Gastrocnemius medialis (tissue), 4 donors: ENCODE measurements around the gene OCEL1. TPM values are rescaled to one million over a fixed set of nuclear protein-coding genes. Genes with fewer than 3 reads are reported as not detected.

Experiments
- ATAC-seq, 2 donors: fragments of 150-250 bp; one replicate each; pipeline ENCODE4 v1.9.1; 2016
- DNase-seq, 2 donors: peaks; one replicate each; pipeline ENCODE4 v3.0.0-alpha.2; 2019
- H3K27ac ChIP-seq, 4 donors: fragments of 200-600 bp; sonication (generic); 1 replicate in 1 of 4; 2 replicates in 3 of 4; pipeline ENCODE4 v1.5.1; 2016 to 2018; ENCODE audit warnings: mild to moderate bottlenecking in 2 of 4, moderate library complexity in 1 of 4
- H3K27me3 ChIP-seq, 3 donors: fragments of 200-600 bp; sonication (generic) in 2 of 3; 1 replicate in 1 of 3; 2 replicates in 2 of 3; pipeline versions ENCODE4 v1.5.1 to v1.6.0; 2016 to 2019; ENCODE audit warnings: mild to moderate bottlenecking in 1 of 3, moderate library complexity in 1 of 3
- H3K36me3 ChIP-seq, 2 donors: fragments of 200-600 bp; sonication (generic) in 1 of 2; one replicate each; pipeline ENCODE4 v1.5.1; 2017 to 2018
- H3K4me1 ChIP-seq, 2 donors: fragments of 200-600 bp; sonication (generic) in 1 of 2; one replicate each; pipeline ENCODE4 v1.5.1; 2016 to 2017; ENCODE audit warnings: mild to moderate bottlenecking in 2 of 2
- H3K4me3 ChIP-seq, 4 donors: fragments of 200-600 bp; sonication (generic) in 3 of 4; 1 replicate in 1 of 4; 2 replicates in 3 of 4; pipeline ENCODE4 v1.5.1; 2016 to 2019; ENCODE audit warnings: mild to moderate bottlenecking in 2 of 4
- H3K9me3 ChIP-seq, 3 donors: fragments of 200-600 bp; sonication (generic) in 2 of 3; 1 replicate in 1 of 3; 2 replicates in 2 of 3; pipeline ENCODE4 v1.5.1; 2016 to 2019
- CTCF ChIP-seq, 5 experiments: fragments of 450-650 bp in 3 of 5; fragments of 200-600 bp in 2 of 5; sonication (generic) in 2 of 5; IDR thresholded peaks in 4 of 5; conservative IDR thresholded peaks in 1 of 5; 1 replicate in 4 of 5; 2 replicates in 1 of 5; pipeline ENCODE4 v1.5.1; 2016 to 2019; ENCODE audit warnings: antibody characterized with exemption in 5 of 5, mild to moderate bottlenecking in 3 of 5, moderate library complexity in 3 of 5
- POLR2A ChIP-seq, 2 donors: fragments of 450-650 bp; IDR thresholded peaks; one replicate each; pipeline ENCODE4 v1.6.1; 2017; ENCODE audit warnings: antibody characterized with exemption in 2 of 2, mild to moderate bottlenecking in 2 of 2, moderate library complexity in 2 of 2
- in situ Hi-C, 4 donors: fragments of 200-750 bp; cut with MboI; loops; one replicate each; pipeline versions ENCODE4 v1.15.0 to v1.8.0; 2017; ENCODE audit warnings: low sequenced_read_pairs in 4 of 4
- intact Hi-C: fragments of 100-400 bp; cut with DNase I; formaldehyde crosslinking; loops from one replicate; pipeline ENCODE4 v1.15.1; 2023; ENCODE audit warnings: low total_unique reads
- total RNA-seq, 4 donors: library from RNA; depleted of rRNA; stranded (reverse); fragments of >200 nt; gene quantifications; one replicate each; pipeline versions ENCODE4 v1.1.0 to v1.2.3, GENCODE V29; 2016

OCEL1 gene
- total RNA-seq, 4 donors from 2014 or later = 3.3 to 5.8 (median 4.5) TPM

GRCh38 chr19:17263712-17264640, 38.0 kb downstream of the OCEL1 start:
- intact Hi-C loops = no loop called here
- ATAC-seq (no peak), DNase-seq (no peak)
- H3K36me3 ChIP-seq = peaks cover 0 to 4% of the 10 kb centered on the region in 2 donors
- in situ Hi-C loops = no loop called here
- peak overlapping the region; percentile 32 to 57 (median 42) for H3K4me3 ChIP-seq
- no peaks in the 10 kb centered on the region for H3K27me3 ChIP-seq
- peak overlapping the region; percentile 51 to 87 (median 74) for H3K27ac ChIP-seq
- H3K9me3 ChIP-seq = no peaks in the 10 kb centered on the region
- H3K4me1 ChIP-seq = peaks cover 8 to 10% of the 10 kb centered on the region in 2 donors
- no peak for TF ChIP-seq POLR2A (IDR thresholded peaks at IDR 0.05)
- no peak for TF ChIP-seq CTCF (IDR thresholded peaks at IDR 0.05 in 4 of 5, conservative IDR thresholded peaks at IDR 0.05 in 1 of 5)

- Histone ChIP-seq H3K4me3 (peak within 1 kb of the TSS; percentile 32 to 57 (median 42)), H3K27me3 (no peaks in the 10 kb centered on the region), H3K9me3 (no peaks in the 10 kb centered on the region), H3K4me1 (peaks cover 8 to 10% of the 10 kb centered on the region in 2 donors), H3K27ac (peak within 1 kb of the TSS; percentile 57 to 87 (median 74)), H3K36me3 (peaks cover 0 to 9% of the 10 kb centered on the region in 2 donors)
- ATAC-seq (no peak), DNase-seq (no peak)
- in situ Hi-C loops = no loop called here
- intact Hi-C loops = no loop called here
- TF ChIP-seq POLR2A (IDR thresholded peaks at IDR 0.05) = peak; percentile 22 to 54
- TF ChIP-seq CTCF (IDR thresholded peaks at IDR 0.05 in 4 of 5, conservative IDR thresholded peaks at IDR 0.05 in 1 of 5) = no peak
Measured at GRCh38 chr19:17264641-17264979, 38.6 kb downstream of the OCEL1 start, which contains the start of gene USHBP1. Gene USHBP1, minus strand, starts transcription at chr19:17264745. Its CDS starts 446 bp downstream, at chr19:17264299.

- Histone ChIP-seq H3K4me3 (no peak overlapping the region), H3K4me1 (peaks cover 8 to 10% of the 10 kb centered on the region in 2 donors), H3K36me3 (peaks cover 0 to 22% of the 10 kb centered on the region in 2 donors), H3K27ac (peak overlapping the region in 3 of 4 donors; percentile 77 to 91 (median 87)), H3K9me3 (no peaks in the 10 kb centered on the region), H3K27me3 (no peaks in the 10 kb centered on the region)
- intact Hi-C loops (loop anchor here (2.0 kb wide), 1 partner anchor 69 kb away; the partner anchor contains the start of gene ANO8), in situ Hi-C loops (no loop called here)
- no peak for DNase-seq
- TF ChIP-seq CTCF (IDR thresholded peaks at IDR 0.05 in 4 of 5, conservative IDR thresholded peaks at IDR 0.05 in 1 of 5) = no peak
- no peak for TF ChIP-seq POLR2A (IDR thresholded peaks at IDR 0.05)
- ATAC-seq = no peak
Measured at GRCh38 chr19:17266026-17266425, 40.0 kb downstream of the OCEL1 start.

GRCh38 chr19:17266589-17266974, 40.6 kb downstream of the OCEL1 start:
- in situ Hi-C loops (no loop called here), intact Hi-C loops (loop anchor here (2.0 kb wide), 1 partner anchor 68 kb away; the partner anchor contains the start of gene ANO8)
- Histone ChIP-seq H3K9me3 (no peaks in the 10 kb centered on the region), H3K4me1 (peaks cover 8 to 10% of the 10 kb centered on the region in 2 donors), H3K4me3 (no peak overlapping the region), H3K27me3 (no peaks in the 10 kb centered on the region), H3K36me3 (peaks cover 0 to 27% of the 10 kb centered on the region in 2 donors), H3K27ac (peak overlapping the region; percentile 77 to 91 (median 86))
- ATAC-seq = no peak
- no peak for TF ChIP-seq CTCF (IDR thresholded peaks at IDR 0.05 in 4 of 5, conservative IDR thresholded peaks at IDR 0.05 in 1 of 5)
- no peak for TF ChIP-seq POLR2A (IDR thresholded peaks at IDR 0.05)
- DNase-seq = no peak
